ENCODE data around the gene FRS2.

Gene FRS2

DNA sequence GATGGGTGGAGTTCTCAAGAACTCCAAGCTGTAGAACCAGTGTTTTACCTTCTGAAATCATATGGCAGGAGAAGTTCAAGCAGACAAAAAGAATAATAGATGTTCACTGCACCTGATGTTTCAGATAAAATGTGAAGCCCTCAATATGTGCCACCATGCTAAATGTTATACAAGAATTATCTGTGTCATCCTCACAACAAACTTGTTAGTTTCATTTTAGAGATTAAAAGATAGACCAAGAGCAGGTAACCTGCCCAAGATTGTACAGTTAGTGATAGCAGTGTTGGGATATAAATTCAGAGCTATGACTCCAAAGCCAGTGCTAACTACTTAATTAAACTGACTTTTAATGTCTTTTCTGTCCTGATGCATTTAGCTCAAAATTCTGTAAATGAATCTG is 44.7 kb downstream of the FRS2 start:
- H3K9me3 ChIP-seq (ENCODE audit: control insufficient read depth, insufficient read depth, low read length) = no peaks in the 10 kb centered on the region
- no peak overlapping the region for H3K9ac ChIP-seq (ENCODE audit: low read depth, low read length)
- no peaks in the 10 kb centered on the region for H3K27me3 ChIP-seq (ENCODE audit: control insufficient read depth, insufficient read depth, low read length)
- H3K27ac ChIP-seq (ENCODE audit: low read depth, low read length) = no peak overlapping the region
- H3K4me3 ChIP-seq (ENCODE audit: low read depth, low read length) = no peak overlapping the region
- H3K36me3 ChIP-seq (ENCODE audit: control insufficient read depth, insufficient read depth, low read length) = no peaks in the 10 kb centered on the region
- H3K4me1 ChIP-seq (ENCODE audit: control insufficient read depth, insufficient read depth, low read length) = peaks cover 50% of the 10 kb centered on the region

GRCh38 chr12:69515394-69515930 is 45.3 kb downstream of the FRS2 start:
- no peaks in the 10 kb centered on the region for H3K9me3 ChIP-seq (ENCODE audit: control insufficient read depth, insufficient read depth, low read length)
- no peak overlapping the region for H3K27ac ChIP-seq (ENCODE audit: low read depth, low read length)
- H3K9ac ChIP-seq (ENCODE audit: low read depth, low read length) = no peak overlapping the region
- peaks cover 46% of the 10 kb centered on the region for H3K4me1 ChIP-seq (ENCODE audit: control insufficient read depth, insufficient read depth, low read length)
- H3K27me3 ChIP-seq (ENCODE audit: control insufficient read depth, insufficient read depth, low read length) = no peaks in the 10 kb centered on the region
- H3K4me3 ChIP-seq (ENCODE audit: low read depth, low read length) = no peak overlapping the region
- H3K36me3 ChIP-seq (ENCODE audit: control insufficient read depth, insufficient read depth, low read length) = no peaks in the 10 kb centered on the region

DNA sequence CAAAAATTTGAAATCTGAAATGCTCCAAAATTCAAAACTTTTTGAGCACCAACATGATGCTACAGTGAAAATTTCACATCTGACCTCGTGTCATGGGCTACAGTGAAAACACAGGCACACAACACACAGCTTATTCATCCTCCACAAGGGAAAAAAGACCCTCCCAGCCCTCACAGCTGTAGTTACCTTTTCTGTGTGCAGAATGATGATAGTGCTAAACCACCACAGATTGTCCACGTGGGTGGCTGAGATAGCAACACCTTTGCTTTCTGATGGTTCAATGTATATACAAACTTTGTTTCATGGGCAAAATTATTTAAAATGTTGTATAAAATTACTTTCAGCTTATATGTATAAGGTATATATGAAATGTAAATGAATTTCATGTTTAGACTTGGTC is 46.8 kb downstream of the FRS2 start:
- Histone ChIP-seq H3K27me3 (ENCODE audit: control insufficient read depth, insufficient read depth, low read length) (no peaks in the 10 kb centered on the region), H3K4me1 (ENCODE audit: control insufficient read depth, insufficient read depth, low read length) (peaks cover 33% of the 10 kb centered on the region), H3K36me3 (ENCODE audit: control insufficient read depth, insufficient read depth, low read length) (no peaks in the 10 kb centered on the region), H3K4me3 (ENCODE audit: low read depth, low read length) (no peak overlapping the region), H3K27ac (ENCODE audit: low read depth, low read length) (no peak overlapping the region), H3K9ac (ENCODE audit: low read depth, low read length) (no peak overlapping the region), H3K9me3 (ENCODE audit: control insufficient read depth, insufficient read depth, low read length) (no peaks in the 10 kb centered on the region)

DNA sequence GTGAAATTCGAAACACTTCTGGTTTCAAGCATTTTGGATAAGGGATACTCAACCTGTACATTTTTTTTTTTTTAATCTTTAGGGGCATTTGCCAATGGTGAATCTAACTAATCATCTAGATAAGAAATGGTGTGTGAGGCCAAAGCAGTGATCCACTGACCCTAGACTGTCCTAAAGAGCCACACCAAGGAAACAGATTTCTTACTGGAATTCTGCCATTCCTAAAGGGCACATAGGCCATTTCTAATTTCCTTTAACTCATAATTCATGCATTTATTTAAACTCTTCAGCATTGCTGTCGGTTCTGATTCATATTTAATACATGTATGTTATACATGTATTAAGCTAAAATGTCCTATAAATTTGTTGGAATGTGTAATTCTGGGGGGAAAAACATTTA is 47.2 kb downstream of the FRS2 start:
- H3K4me1 ChIP-seq (ENCODE audit: control insufficient read depth, insufficient read depth, low read length) = peaks cover 28% of the 10 kb centered on the region
- no peak overlapping the region for H3K27ac ChIP-seq (ENCODE audit: low read depth, low read length)
- H3K36me3 ChIP-seq (ENCODE audit: control insufficient read depth, insufficient read depth, low read length) = no peaks in the 10 kb centered on the region
- H3K27me3 ChIP-seq (ENCODE audit: control insufficient read depth, insufficient read depth, low read length) = no peaks in the 10 kb centered on the region
- no peak overlapping the region for H3K4me3 ChIP-seq (ENCODE audit: low read depth, low read length)
- H3K9ac ChIP-seq (ENCODE audit: low read depth, low read length) = no peak overlapping the region
- H3K9me3 ChIP-seq (ENCODE audit: control insufficient read depth, insufficient read depth, low read length) = no peaks in the 10 kb centered on the region; the same call in 1 of the 2 replicates

GRCh38 chr12:69519871-69520270 is 49.7 kb downstream of the FRS2 start:
- Histone ChIP-seq H3K4me3 (ENCODE audit: low read depth, low read length) (no peak overlapping the region), H3K36me3 (ENCODE audit: control insufficient read depth, insufficient read depth, low read length) (no peaks in the 10 kb centered on the region), H3K4me1 (ENCODE audit: control insufficient read depth, insufficient read depth, low read length) (peaks cover 10% of the 10 kb centered on the region), H3K9ac (ENCODE audit: low read depth, low read length) (no peak overlapping the region), H3K9me3 (ENCODE audit: control insufficient read depth, insufficient read depth, low read length) (no peaks in the 10 kb centered on the region; the same call in 1 of the 2 replicates), H3K27me3 (ENCODE audit: control insufficient read depth, insufficient read depth, low read length) (no peaks in the 10 kb centered on the region), H3K27ac (ENCODE audit: low read depth, low read length) (no peak overlapping the region)

GRCh38 chr12:69523433-69524330 is 53.5 kb downstream of the FRS2 start:
- Histone ChIP-seq H3K9me3 (ENCODE audit: control insufficient read depth, insufficient read depth, low read length) (no peaks in the 10 kb centered on the region; the same call in 1 of the 2 replicates), H3K9ac (ENCODE audit: low read depth, low read length) (no peak overlapping the region), H3K27me3 (ENCODE audit: control insufficient read depth, insufficient read depth, low read length) (no peaks in the 10 kb centered on the region), H3K27ac (ENCODE audit: low read depth, low read length) (no peak overlapping the region), H3K4me3 (ENCODE audit: low read depth, low read length) (no peak overlapping the region), H3K4me1 (ENCODE audit: control insufficient read depth, insufficient read depth, low read length) (peaks cover 7% of the 10 kb centered on the region; the same call in 1 of the 2 replicates), H3K36me3 (ENCODE audit: control insufficient read depth, insufficient read depth, low read length) (no peaks in the 10 kb centered on the region)

- Histone ChIP-seq H3K4me1 (ENCODE audit: control insufficient read depth, insufficient read depth, low read length) (peaks cover 7% of the 10 kb centered on the region; the same call in 1 of the 2 replicates), H3K9ac (ENCODE audit: low read depth, low read length) (no peak overlapping the region), H3K4me3 (ENCODE audit: low read depth, low read length) (no peak overlapping the region), H3K27ac (ENCODE audit: low read depth, low read length) (no peak overlapping the region), H3K36me3 (ENCODE audit: control insufficient read depth, insufficient read depth, low read length) (no peaks in the 10 kb centered on the region), H3K9me3 (ENCODE audit: control insufficient read depth, insufficient read depth, low read length) (no peaks in the 10 kb centered on the region; the same call in 1 of the 2 replicates), H3K27me3 (ENCODE audit: control insufficient read depth, insufficient read depth, low read length) (no peaks in the 10 kb centered on the region)
Observed at GRCh38 chr12:69524331-69524630, 54.1 kb downstream of the FRS2 start.

GRCh38 chr12:69524755-69525469 is 54.7 kb downstream of the FRS2 start:
- H3K9me3 ChIP-seq (ENCODE audit: control insufficient read depth, insufficient read depth, low read length) = no peaks in the 10 kb centered on the region; the same call in 1 of the 2 replicates

DNA sequence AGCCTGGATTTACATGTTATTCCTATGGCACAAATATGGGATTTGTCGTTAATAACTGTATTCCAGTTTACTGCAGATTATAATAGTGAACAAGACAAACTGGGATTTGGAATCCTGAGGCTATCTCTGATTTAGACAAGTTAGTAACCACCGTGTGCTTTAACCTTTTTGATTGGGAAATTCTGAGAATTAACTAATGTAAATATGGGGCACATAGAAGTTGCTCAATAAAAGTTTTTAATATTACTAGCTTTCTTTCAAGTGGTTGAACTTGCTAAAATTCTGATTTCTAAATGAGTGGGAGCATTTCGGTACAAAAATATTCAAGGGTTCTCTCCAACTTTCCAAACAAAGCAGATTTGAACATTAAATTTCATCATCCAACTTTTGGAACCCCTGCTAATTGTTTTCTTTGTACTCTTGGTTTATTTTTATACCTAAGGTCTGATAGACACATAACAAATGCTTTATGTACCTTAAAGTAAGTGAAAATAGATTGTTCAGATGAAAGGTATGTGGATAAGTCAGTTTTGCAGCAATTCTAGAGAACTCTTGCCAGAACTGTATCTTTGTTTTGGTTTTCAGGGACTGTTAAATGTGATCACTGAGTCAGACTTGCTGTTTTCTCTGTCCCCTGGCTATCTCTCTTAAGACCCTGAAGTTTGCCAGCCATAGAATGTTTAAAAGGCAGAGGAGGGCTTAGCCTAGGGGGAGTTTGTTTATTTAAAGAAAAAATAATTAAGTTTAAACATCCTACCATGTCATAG is 57.5 kb downstream of the FRS2 start:
- Histone ChIP-seq H3K4me3 (ENCODE audit: low read depth, low read length) (no peak overlapping the region), H3K9ac (ENCODE audit: low read depth, low read length) (no peak overlapping the region), H3K27ac (ENCODE audit: low read depth, low read length) (no peak overlapping the region), H3K27me3 (ENCODE audit: control insufficient read depth, insufficient read depth, low read length) (no peaks in the 10 kb centered on the region), H3K4me1 (ENCODE audit: control insufficient read depth, insufficient read depth, low read length) (peaks cover 7% of the 10 kb centered on the region; the same call in 1 of the 2 replicates), H3K9me3 (ENCODE audit: control insufficient read depth, insufficient read depth, low read length) (no peaks in the 10 kb centered on the region), H3K36me3 (ENCODE audit: control insufficient read depth, insufficient read depth, low read length) (peaks cover 8% of the 10 kb centered on the region; the same call in 1 of the 2 replicates)

More at GRCh38 chr12:69524755-69525469, 54.7 kb downstream of the FRS2 start:
- H3K36me3 ChIP-seq (ENCODE audit: control insufficient read depth, insufficient read depth, low read length) = no peaks in the 10 kb centered on the region
- no peak overlapping the region for H3K4me3 ChIP-seq (ENCODE audit: low read depth, low read length)
- no peaks in the 10 kb centered on the region for H3K27me3 ChIP-seq (ENCODE audit: control insufficient read depth, insufficient read depth, low read length)
- peaks cover 7% of the 10 kb centered on the region; the same call in 1 of the 2 replicates for H3K4me1 ChIP-seq (ENCODE audit: control insufficient read depth, insufficient read depth, low read length)
- H3K27ac ChIP-seq (ENCODE audit: low read depth, low read length) = no peak overlapping the region
- H3K9ac ChIP-seq (ENCODE audit: low read depth, low read length) = no peak overlapping the region

GRCh38 chr12:69529021-69529420 is 58.8 kb downstream of the FRS2 start:
- Histone ChIP-seq H3K9me3 (ENCODE audit: control insufficient read depth, insufficient read depth, low read length) (no peaks in the 10 kb centered on the region), H3K9ac (ENCODE audit: low read depth, low read length) (no peak overlapping the region), H3K27me3 (ENCODE audit: control insufficient read depth, insufficient read depth, low read length) (no peaks in the 10 kb centered on the region), H3K4me3 (ENCODE audit: low read depth, low read length) (no peak overlapping the region), H3K36me3 (ENCODE audit: control insufficient read depth, insufficient read depth, low read length) (peaks cover 11% of the 10 kb centered on the region; the same call in 1 of the 2 replicates), H3K4me1 (ENCODE audit: control insufficient read depth, insufficient read depth, low read length) (peaks cover 11% of the 10 kb centered on the region), H3K27ac (ENCODE audit: low read depth, low read length) (no peak overlapping the region)

All from HUES48 (cell line).